Stimulated activated CD4-positive, alpha-beta T cell treated with anti-CD3 and anti-CD28 coated beads, TNF-alpha, amount 100 ng/mL, for 1 hour (primary cell): ENCODE measurements around the gene SSBP4.

ENCODE experiments used
- DNase-seq, 3 donors: peaks; one replicate each; pipeline ENCODE4 v3.0.0-alpha.2; 2020; ENCODE audit warnings: low read depth in 3 of 3, low spot score in 1 of 3

Gene SSBP4

GRCh38 chr19:18431351-18432197 lies 12.4 kb downstream of the SSBP4 start:
- DNase-seq, result no peak

GRCh38 chr19:18432275-18433014 lies 13.2 kb downstream of the SSBP4 start:
- no peak for DNase-seq

GRCh38 chr19:18433015-18433691 lies 14.0 kb downstream of the SSBP4 start:
- DNase-seq, result no peak

- DNase-seq, result no peak
These were observed 14.7 kb downstream of the SSBP4 start for GRCh38 chr19:18433735-18434398.

- no peak for DNase-seq
These were observed 15.4 kb downstream of the SSBP4 start for GRCh38 chr19:18434411-18435175.

DNA sequence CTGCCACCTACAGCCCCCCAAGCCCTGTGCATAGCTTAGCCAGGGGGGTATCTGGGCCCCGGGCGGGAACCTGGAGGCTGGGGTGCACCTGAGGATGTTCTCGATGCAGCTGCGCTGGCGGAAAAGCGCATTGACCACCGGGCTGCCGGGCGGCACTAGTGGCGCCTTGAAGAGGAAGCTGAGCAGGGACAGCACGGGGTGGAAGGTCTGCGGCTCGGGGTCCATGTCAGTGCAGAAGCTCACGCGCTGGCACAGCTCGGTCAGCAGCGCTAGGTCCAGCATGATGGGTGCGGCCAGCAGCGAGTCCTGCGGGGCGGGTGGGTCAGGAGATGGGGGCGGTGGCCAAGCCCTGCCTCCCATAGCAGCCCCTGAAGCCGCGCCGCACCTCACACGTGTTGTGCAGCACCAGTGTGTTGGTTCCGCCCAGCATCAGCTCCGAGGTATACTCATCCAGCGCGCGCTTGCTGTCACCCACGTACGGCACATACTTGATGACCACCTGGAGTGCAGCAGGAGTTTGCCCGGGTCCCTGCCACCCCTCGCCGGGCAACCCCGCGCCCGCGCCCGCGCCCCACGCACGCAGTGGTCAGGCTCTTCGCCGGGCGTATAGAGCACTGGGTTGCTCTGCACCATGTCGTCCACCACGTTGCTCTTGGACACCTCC lies 16.1 kb downstream of the SSBP4 start:
- no peak for DNase-seq

DNA sequence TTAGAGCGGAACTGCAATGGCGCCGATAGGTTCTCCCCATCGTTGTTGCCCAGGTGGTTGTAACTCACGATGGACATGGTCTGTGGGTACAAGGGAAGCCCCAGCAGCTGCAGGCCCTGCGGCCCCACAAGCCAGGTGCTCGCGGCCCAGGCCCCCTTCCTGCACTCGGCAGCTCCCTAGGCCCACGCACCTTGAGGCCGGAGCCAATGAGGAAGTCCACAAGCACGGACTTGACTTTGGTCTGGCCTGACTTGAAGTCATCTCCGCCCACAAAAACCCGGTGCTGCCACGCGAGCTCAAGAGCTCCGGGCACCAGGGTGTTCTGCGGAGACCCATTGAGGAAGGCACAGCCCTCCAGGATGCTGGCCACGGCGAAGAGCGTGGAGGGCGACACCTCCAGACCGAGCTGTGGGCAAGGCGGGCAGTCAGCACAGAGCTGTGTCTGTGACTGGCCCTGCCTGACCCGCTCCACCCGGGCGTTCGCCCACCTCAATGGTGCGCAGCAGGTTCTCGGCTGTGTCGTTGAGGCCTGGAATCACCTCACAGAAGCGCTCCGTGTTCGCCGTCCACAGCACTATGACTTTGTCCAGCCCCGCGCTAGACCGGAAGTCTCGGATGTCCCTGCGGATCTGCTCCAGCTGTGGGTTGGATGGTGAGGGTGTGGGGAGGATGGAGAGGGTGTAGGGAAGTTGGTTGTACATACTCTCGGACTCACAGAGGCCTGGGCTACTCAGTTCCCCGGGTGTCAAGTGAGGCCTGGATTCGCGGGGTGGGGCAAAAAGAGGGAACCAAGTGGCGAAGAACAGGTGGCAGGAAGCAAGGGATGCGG lies 16.9 kb downstream of the SSBP4 start:
- DNase-seq, result no peak

GRCh38 chr19:18436671-18437490 lies 17.7 kb downstream of the SSBP4 start:
- DNase-seq, result peak; percentile 48 to 52 (median 48)

DNA sequence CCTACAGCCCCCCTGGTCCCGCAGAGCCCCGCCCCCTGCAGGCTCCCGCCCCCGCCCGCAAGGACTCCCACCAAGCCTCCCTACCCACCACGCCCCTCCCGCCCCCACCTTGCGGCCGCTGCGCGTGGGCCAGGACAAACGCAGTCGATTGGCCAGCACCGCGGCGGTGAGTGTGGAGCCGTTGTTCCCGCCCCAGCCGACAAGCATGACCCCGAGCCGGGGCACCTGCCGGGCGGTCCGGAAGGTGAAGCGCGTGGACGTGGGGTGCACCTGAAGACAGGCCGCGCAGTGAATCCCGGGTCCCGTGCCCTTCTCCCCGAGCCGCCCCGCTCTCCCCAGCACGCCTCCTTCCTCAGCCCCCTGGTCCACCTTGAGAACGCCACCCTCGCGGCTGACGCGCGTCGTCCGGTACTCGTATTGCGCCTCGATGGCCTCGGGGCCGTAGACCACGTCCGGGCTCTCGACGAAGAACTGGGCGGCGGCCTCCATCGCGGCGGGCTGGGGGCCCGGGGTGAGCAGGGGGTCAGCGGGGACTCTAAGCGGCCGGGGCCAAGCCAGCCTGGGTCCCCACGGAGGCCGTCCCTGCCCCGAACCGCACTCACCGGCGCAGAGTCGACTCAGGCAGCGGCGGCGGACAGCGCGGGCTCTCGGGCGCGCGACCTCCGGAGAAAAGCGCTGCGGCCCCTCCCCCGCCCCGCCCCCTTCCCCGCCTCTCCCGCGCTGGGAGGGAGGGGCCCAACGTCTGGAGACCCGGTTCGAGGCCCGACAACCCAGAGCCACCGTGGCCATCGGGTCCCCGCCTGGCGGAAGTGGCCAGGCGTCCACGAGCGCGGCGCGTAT lies 18.5 kb downstream of the SSBP4 start, which contains the start of gene ISYNA1:
ISYNA1 (minus strand) TSS at position 643 of the 840 bp plus-strand sequence; CDS start at position 489, 154 bp downstream.
- DNase-seq, result no peak

DNA sequence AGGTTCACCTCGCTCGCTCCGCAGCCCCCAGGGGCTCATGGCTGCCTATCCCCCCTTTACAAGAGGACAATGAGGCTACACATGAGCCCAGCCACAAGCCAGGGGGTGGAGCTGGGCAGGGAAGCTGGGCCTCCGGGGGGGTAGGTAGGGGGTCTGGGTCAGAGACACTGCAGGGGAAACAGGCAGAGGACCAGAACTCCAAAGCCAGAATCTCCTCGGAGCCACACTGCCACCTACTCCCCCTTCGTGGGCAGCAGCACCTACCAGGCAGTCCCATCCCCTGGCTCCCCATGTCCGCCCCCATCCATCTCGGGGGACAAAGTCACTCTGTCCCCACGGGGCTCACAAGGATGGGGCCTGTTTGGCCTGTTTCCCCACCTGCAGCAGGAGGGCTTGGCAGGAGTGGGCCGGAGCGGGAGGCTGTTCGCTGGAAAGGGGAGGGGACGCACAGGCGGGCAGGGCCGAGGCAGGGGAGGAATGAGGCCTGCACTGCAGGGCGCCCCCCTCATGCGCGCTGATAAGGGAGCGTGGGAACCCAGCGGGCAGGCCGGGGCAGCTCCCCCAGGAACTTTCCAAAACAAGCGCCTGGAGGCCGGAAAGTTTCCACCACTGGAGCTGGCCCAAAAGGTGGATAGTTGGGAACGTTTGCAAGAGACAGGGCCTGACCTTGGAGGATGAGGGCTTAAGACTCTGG lies 19.3 kb downstream of the SSBP4 start:
- no peak for DNase-seq

GRCh38 chr19:18439025-18439909 lies 20.1 kb downstream of the SSBP4 start:
- DNase-seq, result no peak

DNA sequence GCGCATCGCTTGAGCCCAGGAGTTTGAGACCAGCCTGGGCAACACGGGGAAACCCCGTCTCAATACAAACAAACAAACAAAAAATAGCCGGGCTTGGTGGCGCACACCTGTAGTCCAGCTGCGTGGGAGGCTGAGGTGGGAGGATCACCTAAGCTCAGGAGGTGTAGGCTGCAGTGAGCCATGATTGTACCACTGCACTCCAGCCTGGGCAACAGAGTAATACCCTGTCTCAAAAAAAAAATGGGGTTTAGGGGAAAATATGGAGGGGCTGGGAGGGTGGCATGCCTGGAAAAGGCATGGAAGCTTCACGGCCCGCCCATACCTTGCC lies 20.7 kb downstream of the SSBP4 start:
- no peak for DNase-seq

DNA sequence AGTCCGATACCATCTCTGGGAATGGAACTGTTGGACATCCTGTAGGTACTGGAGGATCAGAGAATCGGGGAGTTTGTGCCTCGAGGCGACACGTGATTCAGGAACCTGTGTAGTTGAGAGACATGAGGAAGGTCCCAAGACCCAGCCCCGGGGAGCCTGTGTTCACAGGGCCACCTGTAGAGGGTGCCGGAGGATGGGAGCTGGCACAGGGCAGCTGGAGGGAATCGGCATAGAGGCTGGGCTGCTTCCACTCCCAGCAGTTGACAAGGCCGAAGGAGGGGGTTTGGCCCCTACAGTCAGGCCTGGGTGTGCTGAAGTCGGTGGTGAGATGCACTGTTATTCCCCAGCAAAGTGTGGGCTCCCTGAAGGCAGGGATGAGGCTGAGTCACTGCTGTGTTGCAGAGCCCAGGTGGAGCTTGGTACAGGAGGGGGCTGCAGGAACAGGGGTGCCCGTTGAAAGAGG lies 21.2 kb downstream of the SSBP4 start:
- DNase-seq, result no peak

- DNase-seq, result no peak
These were observed 22.0 kb downstream of the SSBP4 start for GRCh38 chr19:18440936-18441803.
